ENCODE measurements around the gene DPAGT1. TPM values are rescaled to one million over a fixed set of nuclear protein-coding genes. Genes with fewer than 3 reads are reported as not detected.

The DPAGT1 gene
- 9.6 TPM for total RNA-seq
- 22.4 TPM for polyA plus RNA-seq
- long read RNA-seq, donor 1, partial matches to known transcripts: 0 of 1 reads
- long read RNA-seq, donor 1, other reads (novel, unspliced or antisense): 0 of 1 reads
- long read RNA-seq, donor 2: 0 reads
- long read RNA-seq, donor 3, transcript DPAGT1-201 (9 exons, 2,205 nt): major isoform, 10 of 13 reads
- long read RNA-seq, donor 3, partial matches to known transcripts: 0 of 13 reads
- long read RNA-seq, donor 3, other reads (novel, unspliced or antisense): 0 of 13 reads
- long read RNA-seq, donor 4, partial matches to known transcripts: 5 of 11 reads
- long read RNA-seq, donor 4, other reads (novel, unspliced or antisense): 0 of 11 reads
- long read RNA-seq, donor 5, partial matches to known transcripts: 11 of 14 reads
- long read RNA-seq, donor 5, other reads (novel, unspliced or antisense): 0 of 14 reads
- long read RNA-seq, donor 6, partial matches to known transcripts: 0 of 3 reads
- long read RNA-seq, donor 6, other reads (novel, unspliced or antisense): 0 of 3 reads
- long read RNA-seq, donor 7, transcript DPAGT1-201 (9 exons, 2,205 nt): major isoform, 6 of 7 reads
- long read RNA-seq, donor 7, partial matches to known transcripts: 0 of 7 reads
- long read RNA-seq, donor 7, other reads (novel, unspliced or antisense): 0 of 7 reads
- long read RNA-seq, donor 8, partial matches to known transcripts: 0 of 4 reads
- long read RNA-seq, donor 8, other reads (novel, unspliced or antisense): 0 of 4 reads
- long read RNA-seq, donor 9, partial matches to known transcripts: 8 of 10 reads
- long read RNA-seq, donor 9, other reads (novel, unspliced or antisense): 0 of 10 reads
- long read RNA-seq, donor 10, partial matches to known transcripts: 7 of 7 reads
- long read RNA-seq, donor 10, other reads (novel, unspliced or antisense): 0 of 7 reads

DNA sequence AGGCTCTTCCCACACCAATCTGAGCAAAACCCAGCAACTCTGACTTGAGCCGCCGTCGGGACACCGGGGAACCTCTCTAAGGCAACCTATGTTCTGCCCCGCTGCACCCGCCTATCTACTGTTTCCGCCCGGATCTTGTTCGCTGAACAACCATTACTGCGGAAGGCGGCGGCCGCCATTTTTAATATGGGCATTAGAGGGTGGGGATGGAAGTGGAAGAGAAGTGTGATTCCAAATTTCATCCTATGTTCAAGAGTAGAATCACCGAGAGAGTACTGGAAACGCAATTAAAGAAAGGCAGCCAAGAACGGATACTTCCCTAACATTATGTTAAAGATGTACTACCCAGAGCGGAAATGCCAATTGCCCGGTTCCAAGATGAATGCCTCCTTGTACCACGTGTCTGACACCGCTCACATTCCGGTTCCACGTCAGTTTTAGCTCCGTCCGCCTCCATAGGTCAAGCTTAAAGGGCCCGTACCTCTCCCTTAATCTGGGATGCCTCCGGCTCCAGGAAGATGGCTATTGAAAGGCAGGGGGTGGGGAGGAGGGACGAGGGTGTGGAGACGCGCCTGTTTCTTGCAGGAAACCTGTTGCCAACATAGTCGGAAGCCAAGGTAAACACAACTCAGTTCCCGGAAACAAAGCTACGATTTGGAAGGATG, at the start of gene DPAGT1:
TSS of gene DPAGT1 (minus strand) at position 95 of the 665 bp plus-strand sequence. CDS start 198 bp downstream, outside the sequence.
- H3K9me3 ChIP-seq (ENCODE audit: control insufficient read depth in 2 of 2, insufficient read depth in 1 of 2, low read length in 1 of 2): no peaks in the 10 kb centered on the region
- DNase-seq (ENCODE audit: low read depth in 6 of 9, low spot score in 9 of 9): peak; percentile 78 to 95 (median 85)
- H3K27ac ChIP-seq (ENCODE audit: low read depth in 1 of 2, low read length in 1 of 2): peak within 1 kb of the TSS; percentile 88 to 96
- peak within 1 kb of the TSS; percentile 58 to 88 for H3K4me3 ChIP-seq (ENCODE audit: low read length in 2 of 2)
- under 1% methylated on average over 32 of the region's 32 CpGs for WGBS
- peaks cover 8 to 17% of the 10 kb centered on the region in 2 donors for H3K36me3 ChIP-seq (ENCODE audit: control insufficient read depth in 2 of 2, insufficient read depth in 2 of 2, low read length in 1 of 2)
- peaks cover 14 to 34% of the 10 kb centered on the region in 2 donors for H3K4me1 ChIP-seq (ENCODE audit: control insufficient read depth in 2 of 2, insufficient read depth in 2 of 2, low read length in 2 of 2)
- no peaks in the 10 kb centered on the region for H3K27me3 ChIP-seq (ENCODE audit: control insufficient read depth in 2 of 2, insufficient read depth in 1 of 2, low read length in 1 of 2)

DNA sequence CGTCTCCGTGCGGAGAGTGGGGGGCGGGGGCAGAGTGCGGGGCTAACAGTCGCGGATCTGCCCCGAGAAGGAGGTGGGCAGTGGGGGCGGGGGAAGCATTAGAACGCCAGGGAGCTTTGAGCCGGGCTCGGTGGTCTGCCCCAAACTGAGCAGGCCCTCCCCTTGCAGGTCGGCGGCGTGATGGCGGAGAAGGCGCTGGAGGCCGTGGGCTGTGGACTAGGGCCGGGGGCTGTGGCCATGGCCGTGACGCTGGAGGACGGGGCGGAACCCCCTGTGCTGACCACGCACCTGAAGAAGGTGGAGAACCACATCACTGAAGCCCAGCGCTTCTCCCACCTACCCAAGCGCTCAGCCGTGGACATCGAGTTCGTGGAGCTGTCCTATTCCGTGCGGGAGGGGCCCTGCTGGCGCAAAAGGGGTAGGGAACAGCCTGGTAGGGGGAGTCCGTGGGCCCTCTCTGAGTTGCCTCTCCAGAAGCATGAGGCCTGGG, 48.2 kb upstream of the DPAGT1 start:
- Histone ChIP-seq H3K27me3 (ENCODE audit: control insufficient read depth in 2 of 2, insufficient read depth in 1 of 2, low read length in 1 of 2) (peaks cover 22 to 78% of the 10 kb centered on the region in 2 donors), H3K4me3 (ENCODE audit: low read length in 2 of 2) (peak overlapping the region; percentile 50 to 63), H3K9me3 (ENCODE audit: control insufficient read depth in 2 of 2, insufficient read depth in 1 of 2, low read length in 1 of 2) (no peaks in the 10 kb centered on the region), H3K36me3 (ENCODE audit: control insufficient read depth in 2 of 2, insufficient read depth in 2 of 2, low read length in 1 of 2) (no peaks in the 10 kb centered on the region), H3K4me1 (ENCODE audit: control insufficient read depth in 2 of 2, insufficient read depth in 2 of 2, low read length in 2 of 2) (peaks cover 23 to 29% of the 10 kb centered on the region in 2 donors), H3K27ac (ENCODE audit: low read depth in 1 of 2, low read length in 1 of 2) (no peak overlapping the region)
- WGBS: 20% methylated on average over 33 of the region's 33 CpGs
- DNase-seq (ENCODE audit: low read depth in 6 of 9, low spot score in 9 of 9): no peak

DNA sequence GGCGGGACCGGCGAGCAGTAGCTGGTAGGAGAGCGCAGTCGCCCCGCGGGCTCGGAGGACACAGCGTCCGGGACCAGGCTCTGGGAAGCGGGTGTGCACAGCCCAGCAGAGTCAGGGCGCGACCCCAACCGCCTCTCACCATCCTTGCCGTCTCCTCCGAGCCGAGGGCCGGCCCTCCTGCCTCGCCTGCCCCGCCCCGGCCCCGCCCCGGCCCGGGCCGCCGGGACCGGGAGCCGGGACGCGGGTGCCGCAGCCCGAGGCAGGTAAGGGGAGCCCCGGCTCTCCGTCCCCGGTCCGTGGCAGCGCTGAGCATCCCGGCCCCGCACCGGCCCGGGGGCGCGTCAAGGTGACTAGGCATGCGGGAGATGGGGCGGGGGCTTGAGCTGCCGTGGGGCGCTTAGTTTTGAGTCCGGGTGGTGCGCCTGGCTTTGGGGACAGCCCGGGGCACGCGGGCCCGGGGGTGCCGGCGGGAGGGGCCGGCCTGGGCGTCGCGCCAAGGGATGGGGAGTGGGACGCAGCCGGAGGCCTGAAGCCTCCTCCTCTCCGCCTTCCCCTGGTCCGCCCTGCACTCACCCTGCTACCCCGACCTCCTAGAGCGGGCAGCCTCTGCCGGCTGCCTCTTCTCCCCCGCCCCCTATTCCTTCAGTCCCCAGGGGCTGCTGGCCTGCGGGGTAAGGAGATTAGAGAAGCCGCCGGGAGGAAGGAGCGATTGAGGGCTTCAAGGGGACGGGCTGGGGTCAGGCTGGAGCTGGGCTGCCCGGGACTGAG, 47.5 kb upstream of the DPAGT1 start, which contains the start of gene ABCG4:
TSS of gene ABCG4 (plus strand) at position 35 of the 768 bp plus-strand sequence. CDS start 914 bp downstream, outside the sequence.
- Histone ChIP-seq H3K4me1 (ENCODE audit: control insufficient read depth in 2 of 2, insufficient read depth in 2 of 2, low read length in 2 of 2) (peaks cover 23 to 29% of the 10 kb centered on the region in 2 donors), H3K27me3 (ENCODE audit: control insufficient read depth in 2 of 2, insufficient read depth in 1 of 2, low read length in 1 of 2) (peaks cover 22 to 75% of the 10 kb centered on the region in 2 donors), H3K36me3 (ENCODE audit: control insufficient read depth in 2 of 2, insufficient read depth in 2 of 2, low read length in 1 of 2) (no peaks in the 10 kb centered on the region), H3K9me3 (ENCODE audit: control insufficient read depth in 2 of 2, insufficient read depth in 1 of 2, low read length in 1 of 2) (no peaks in the 10 kb centered on the region), H3K27ac (ENCODE audit: low read depth in 1 of 2, low read length in 1 of 2) (peak within 1 kb of the TSS; percentile 56 to 88), H3K4me3 (ENCODE audit: low read length in 2 of 2) (peak within 1 kb of the TSS; percentile 50 to 63)
- WGBS: 1% methylated on average over 73 of the region's 73 CpGs
- peak in 3 of 9 donors; percentile 21 to 38 (median 28) for DNase-seq (ENCODE audit: low read depth in 6 of 9, low spot score in 9 of 9)

DNA sequence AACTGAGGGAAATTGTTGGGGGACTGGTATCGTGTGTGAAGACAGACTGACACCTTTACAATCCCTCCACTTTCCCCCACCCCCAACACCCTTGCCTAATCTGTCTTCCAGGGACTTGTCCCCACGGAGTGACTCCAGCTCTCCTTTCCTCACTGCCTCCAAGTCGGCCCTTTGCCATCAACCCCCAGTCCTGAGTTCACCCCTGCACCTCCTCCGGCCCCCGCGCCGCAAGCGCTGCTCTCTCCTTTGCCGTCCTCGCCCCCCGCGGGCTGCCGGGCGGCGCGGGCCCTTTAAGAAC, 47.0 kb upstream of the DPAGT1 start:
- no peaks in the 10 kb centered on the region for H3K36me3 ChIP-seq (ENCODE audit: control insufficient read depth in 2 of 2, insufficient read depth in 2 of 2, low read length in 1 of 2)
- H3K27ac ChIP-seq (ENCODE audit: low read depth in 1 of 2, low read length in 1 of 2): peak overlapping the region in 1 of 2 donors; percentile 88
- peak in 1 of 9 donors; percentile 53 for DNase-seq (ENCODE audit: low read depth in 6 of 9, low spot score in 9 of 9)
- peak overlapping the region; percentile 50 to 63 for H3K4me3 ChIP-seq (ENCODE audit: low read length in 2 of 2)
- peaks cover 22 to 70% of the 10 kb centered on the region in 2 donors for H3K27me3 ChIP-seq (ENCODE audit: control insufficient read depth in 2 of 2, insufficient read depth in 1 of 2, low read length in 1 of 2)
- peaks cover 23 to 29% of the 10 kb centered on the region in 2 donors for H3K4me1 ChIP-seq (ENCODE audit: control insufficient read depth in 2 of 2, insufficient read depth in 2 of 2, low read length in 2 of 2)
- no peaks in the 10 kb centered on the region for H3K9me3 ChIP-seq (ENCODE audit: control insufficient read depth in 2 of 2, insufficient read depth in 1 of 2, low read length in 1 of 2)
- WGBS: 1% methylated on average over 16 of the region's 16 CpGs

DNA sequence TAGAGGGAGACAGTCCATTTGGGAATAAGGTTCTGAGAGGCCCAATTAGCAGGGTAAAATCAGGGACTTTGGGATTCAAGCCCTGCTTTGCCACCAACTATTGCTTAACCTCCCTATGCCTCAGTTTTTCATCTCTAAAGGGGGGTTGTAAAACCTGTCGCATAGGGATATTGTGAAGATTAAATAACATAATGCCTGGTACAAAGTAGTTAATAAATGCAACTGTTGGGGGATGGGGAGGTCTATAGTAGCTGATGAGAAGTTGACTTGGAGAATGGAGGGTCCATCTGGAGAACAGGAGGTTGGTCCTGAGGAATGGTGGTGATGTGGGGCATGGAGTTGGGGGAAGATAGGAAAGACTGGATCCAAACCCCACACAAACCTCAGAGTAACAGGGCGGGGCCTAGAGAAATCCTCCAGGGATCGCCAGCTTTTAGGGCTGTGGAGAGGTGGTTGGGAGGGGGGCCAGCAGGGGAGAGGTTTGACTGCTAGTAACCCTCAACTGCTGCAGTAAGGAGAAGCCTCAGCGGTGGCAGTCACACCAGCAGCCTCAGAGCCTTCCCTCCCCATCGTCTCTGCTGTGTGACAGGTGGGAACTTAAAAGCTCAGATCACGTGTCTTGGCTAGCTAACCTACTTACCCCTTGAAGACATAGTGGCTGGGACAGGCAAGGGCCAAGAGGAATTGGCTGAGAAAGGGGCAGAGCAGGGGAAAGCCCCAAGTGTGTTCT, 46.1 kb upstream of the DPAGT1 start:
- WGBS: 32% methylated on average over 6 of the region's 6 CpGs
- Histone ChIP-seq H3K27me3 (ENCODE audit: control insufficient read depth in 2 of 2, insufficient read depth in 1 of 2, low read length in 1 of 2) (peaks cover 24 to 63% of the 10 kb centered on the region in 2 donors), H3K9me3 (ENCODE audit: control insufficient read depth in 2 of 2, insufficient read depth in 1 of 2, low read length in 1 of 2) (no peaks in the 10 kb centered on the region), H3K4me3 (ENCODE audit: low read length in 2 of 2) (peak overlapping the region in 1 of 2 donors; percentile 63), H3K4me1 (ENCODE audit: control insufficient read depth in 2 of 2, insufficient read depth in 2 of 2, low read length in 2 of 2) (peaks cover 23 to 29% of the 10 kb centered on the region in 2 donors), H3K36me3 (ENCODE audit: control insufficient read depth in 2 of 2, insufficient read depth in 2 of 2, low read length in 1 of 2) (no peaks in the 10 kb centered on the region), H3K27ac (ENCODE audit: low read depth in 1 of 2, low read length in 1 of 2) (peak overlapping the region; percentile 56 to 88)
- peak; percentile 70 to 95 (median 85) for DNase-seq (ENCODE audit: low read depth in 6 of 9, low spot score in 9 of 9)

DNA sequence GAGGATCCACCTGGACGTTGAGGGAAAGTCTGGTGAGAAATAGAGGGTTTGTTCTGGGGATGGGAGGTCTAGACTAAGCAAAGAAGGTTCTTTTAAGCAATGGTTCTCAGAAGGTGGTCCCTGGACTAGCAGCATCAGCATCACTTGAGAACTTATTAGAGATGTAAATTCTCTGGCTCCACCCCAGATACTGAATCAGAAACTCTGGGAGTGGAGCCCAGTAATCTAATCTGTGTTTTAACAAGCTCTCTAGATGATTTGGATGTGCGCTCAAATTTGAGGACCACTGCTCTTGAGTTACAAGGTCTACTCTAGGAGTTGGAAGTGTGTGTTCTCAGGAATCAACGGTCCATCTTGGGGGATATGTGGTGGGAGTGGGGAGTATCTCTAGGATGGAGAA, 43.9 kb upstream of the DPAGT1 start:
- Histone ChIP-seq H3K27ac (ENCODE audit: low read depth in 1 of 2, low read length in 1 of 2) (no peak overlapping the region), H3K27me3 (ENCODE audit: control insufficient read depth in 2 of 2, insufficient read depth in 1 of 2, low read length in 1 of 2) (peaks cover 15 to 49% of the 10 kb centered on the region in 2 donors), H3K4me3 (ENCODE audit: low read length in 2 of 2) (no peak overlapping the region), H3K4me1 (ENCODE audit: control insufficient read depth in 2 of 2, insufficient read depth in 2 of 2, low read length in 2 of 2) (peaks cover 18 to 23% of the 10 kb centered on the region in 2 donors), H3K36me3 (ENCODE audit: control insufficient read depth in 2 of 2, insufficient read depth in 2 of 2, low read length in 1 of 2) (no peaks in the 10 kb centered on the region), H3K9me3 (ENCODE audit: control insufficient read depth in 2 of 2, insufficient read depth in 1 of 2, low read length in 1 of 2) (no peaks in the 10 kb centered on the region)
- DNase-seq (ENCODE audit: low read depth in 6 of 9, low spot score in 9 of 9): no peak
- 71% methylated on average over 3 of the region's 3 CpGs for WGBS

DNA sequence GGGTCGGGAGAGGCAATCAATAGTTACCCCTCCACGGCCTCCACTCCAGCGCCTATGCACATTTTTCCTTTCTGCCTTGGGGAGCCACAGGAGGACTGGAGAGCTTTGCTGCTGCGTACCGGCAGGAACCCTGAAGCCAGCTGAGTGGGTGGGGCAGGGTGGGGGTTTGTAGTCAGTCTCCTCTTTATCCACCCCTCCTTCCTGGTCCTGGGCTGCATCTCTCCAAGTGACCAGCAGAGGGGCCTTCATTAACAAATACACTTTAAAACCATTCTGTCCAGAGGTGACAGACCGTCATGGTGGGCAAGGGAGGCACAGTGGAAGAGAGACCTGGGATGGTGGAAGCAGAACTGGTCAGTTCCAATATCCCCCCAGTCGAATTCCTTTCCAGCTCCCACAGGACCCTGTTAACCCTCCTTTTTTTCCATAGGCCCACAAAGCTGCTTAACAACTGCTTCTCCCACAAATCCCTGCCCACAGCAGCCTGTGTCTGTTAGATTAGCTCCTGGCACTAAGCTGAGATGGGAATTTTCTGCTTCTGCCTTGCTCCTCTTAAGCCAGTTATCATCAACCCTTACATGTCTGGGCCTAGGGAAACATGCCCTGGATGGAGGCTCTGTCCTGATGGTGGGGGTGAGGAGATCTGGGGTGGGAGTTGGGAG, 43.3 kb upstream of the DPAGT1 start:
- no peaks in the 10 kb centered on the region for H3K36me3 ChIP-seq (ENCODE audit: control insufficient read depth in 2 of 2, insufficient read depth in 2 of 2, low read length in 1 of 2)
- no peak overlapping the region for H3K27ac ChIP-seq (ENCODE audit: low read depth in 1 of 2, low read length in 1 of 2)
- H3K27me3 ChIP-seq (ENCODE audit: control insufficient read depth in 2 of 2, insufficient read depth in 1 of 2, low read length in 1 of 2): peaks cover 9 to 43% of the 10 kb centered on the region in 2 donors
- 37% methylated on average over 7 of the region's 7 CpGs for WGBS
- H3K4me3 ChIP-seq (ENCODE audit: low read length in 2 of 2): no peak overlapping the region
- DNase-seq (ENCODE audit: low read depth in 6 of 9, low spot score in 9 of 9): no peak
- no peaks in the 10 kb centered on the region for H3K9me3 ChIP-seq (ENCODE audit: control insufficient read depth in 2 of 2, insufficient read depth in 1 of 2, low read length in 1 of 2)
- H3K4me1 ChIP-seq (ENCODE audit: control insufficient read depth in 2 of 2, insufficient read depth in 2 of 2, low read length in 2 of 2): peaks cover 14 to 22% of the 10 kb centered on the region in 2 donors

Measured in thymus (tissue), 14 donors.